ENCODE results near the gene SLC30A5. TPM values are rescaled to one million over a fixed set of nuclear protein-coding genes. Genes with fewer than 3 reads are reported as not detected.

SLC30A5 gene
- total and polyA plus RNA-seq, 9 of the 15 experiments (the other 6 are each of a cell fraction or from before 2014, with no cell fraction given) = 22.9 to 86.8 (median 62.5) TPM

- H3K9me1 ChIP-seq (ENCODE audit: control insufficient read depth, insufficient read depth, low read length) = no peaks in the 10 kb centered on the region
- ATAC-seq (peak; percentile 96), DNase-seq (ENCODE audit: extremely low read depth in 1 of 4, low spot score in 3 of 4) (peak in 3 of 4 experiments; percentile 29 to 75 (median 45)), FAIRE-seq (peak; percentile 80)
- H3K4me2 ChIP-seq (ENCODE audit: insufficient read depth, low read length) = no peak overlapping the region
- H3K9ac ChIP-seq (ENCODE audit: insufficient read depth in 1 of 2, low read depth in 2 of 2, low read length in 2 of 2) = no peak overlapping the region
- peak overlapping the region; percentile 88 for H2AFZ ChIP-seq (ENCODE audit: low read depth, low read length)
- H3K4me3 ChIP-seq = no peak overlapping the region
- BruUV-seq (replicated peaks) = no TSS peak
- CTCF ChIA-PET (ENCODE audit: low intra/inter-chr PET ratio) = interaction anchor here (0.8 to 1.1 kb wide), 2 partner anchors 41 to 60 kb away, joined by 3 read pairs; no protein-coding TSS in a partner anchor
- POLR2A ChIA-PET = interaction anchor here (0.5 to 2.5 kb wide), 4 partner anchors 11 to 326 kb away, joined by 3 to 16 read pairs (median 3); partner anchors contain the start of gene SLC30A5
- H4K20me1 ChIP-seq (replicated peaks; ENCODE audit: control insufficient read depth, insufficient read depth, low read length) = no peaks in the 10 kb centered on the region
- peaks cover 0 to 19% of the 10 kb centered on the region in 2 experiments; a peak in 3 of 5 replicates for H3K4me1 ChIP-seq (replicated peaks in 1 of 2; ENCODE audit: control insufficient read depth in 2 of 2, insufficient read depth in 2 of 2, low read length in 2 of 2)
- no peaks in the 10 kb centered on the region for H3K79me2 ChIP-seq (ENCODE audit: control insufficient read depth, insufficient read depth, low read length)
- intact Hi-C loops (cut with micrococcal nuclease) (loop anchor here (1.0 kb wide), 2 partner anchors 40 to 59 kb away; no protein-coding TSS in a partner anchor), in situ Hi-C loops (cut with MboI) (no loop called here)
- no peaks in the 10 kb centered on the region for H3K27me3 ChIP-seq (ENCODE audit: control insufficient read depth in 2 of 2, insufficient read depth in 2 of 2, low read length in 2 of 2)
- H3K27ac ChIP-seq (ENCODE audit: extremely low read depth, low read depth, low read length) = no peak overlapping the region
- H3K36me3 ChIP-seq (ENCODE audit: control insufficient read depth, insufficient read depth, low read length) = no peaks in the 10 kb centered on the region
- H3K9me3 ChIP-seq (replicated peaks; ENCODE audit: control insufficient read depth, insufficient read depth, low read depth, low read length) = no peaks in the 10 kb centered on the region; the same call in 1 of the 2 replicates
- TF ChIP-seq DMBX1 (CRISPR knock-in tag; IDR thresholded peaks at IDR 0.05; ENCODE audit: borderline replicate concordance) (peak; percentile 41; the same call in 1 of the 2 replicates), ZKSCAN3 (CRISPR knock-in tag; IDR thresholded peaks at IDR 0.05) (no peak), NR2F6 (CRISPR knock-in tag; IDR thresholded peaks at IDR 0.05) (no peak), E2F6 (IDR thresholded peaks at IDR 0.05; ENCODE audit: borderline replicate concordance in 1 of 2, extremely low read depth in 1 of 2, insufficient read depth in 1 of 2, insufficient read length in 1 of 2, low read depth in 1 of 2, low read length in 1 of 2, poor library complexity in 1 of 2, severe bottlenecking in 1 of 2) (peak; percentile 31 to 70), RNF219 (CRISPR knock-in tag; IDR thresholded peaks at IDR 0.05) (no peak), ZBTB11 (CRISPR knock-in tag; IDR thresholded peaks at IDR 0.05) (0 out of 6 replicates have a peak, but pooled peaks of 1 of the 3 experiments have one; percentile 21), MBD2 (IDR thresholded peaks at IDR 0.05; ENCODE audit: borderline replicate concordance, low read depth) (no peak), CTCF (IDR thresholded peaks at IDR 0.05 in 2 of 3, conservative IDR thresholded peaks at IDR 0.05 in 1 of 3; ENCODE audit: insufficient read depth in 2 of 3, low read depth in 1 of 3, low read length in 3 of 3) (peak; percentile 59 to 80 (median 65)), ZNF384 (IDR thresholded peaks at IDR 0.05; ENCODE audit: low read depth, low read length) (peak; percentile 65), KDM5B (IDR thresholded peaks at IDR 0.05; ENCODE audit: insufficient replicate concordance, low read depth, low read length) (no peak), EZH2 (IDR thresholded peaks at IDR 0.05; ENCODE audit: borderline replicate concordance, low read depth, low read length) (no peak)
Observed at GRCh38 chr5:69083412-69083811, 10.4 kb upstream of the SLC30A5 start.
